CD4-positive, alpha-beta T cell (primary cell): Measurements from ENCODE around the gene DSE. TPM values are rescaled to one million over a fixed set of nuclear protein-coding genes. Genes with fewer than 3 reads are reported as not detected.
"Not testable (repeated sequence)": the region's sequence is repeated elsewhere in the genome, so short reads cannot be mapped to it uniquely, and the experiment has no call there.

Source experiments
- ATAC-seq: fragments of 200-7000 bp; cut with Tn5 transposase; one replicate; pipeline ENCODE4 v1.10.0; 2022; ENCODE audit warnings: mild to moderate bottlenecking; ENCODE audit not compliant: poor library complexity
- CTCF ChIA-PET: fragments of 350-600 bp; sonication (Branson Sonifier 250); formaldehyde crosslinking; loops from one replicate; lab custom pipeline; 2021; ENCODE audit warnings: antibody characterized with exemption, inconsistent platforms; lab: Charles Lee
- POLR2A ChIA-PET: fragments of 350-600 bp; sonication (Branson Sonifier 250); formaldehyde crosslinking; loops from one replicate; lab custom pipeline; 2021; ENCODE audit warnings: antibody characterized with exemption, inconsistent platforms; lab: Charles Lee
- DNase-seq, 14 experiments: peaks; one replicate each; pipeline ENCODE4 v3.0.0-alpha.2; 2013 to 2020; ENCODE audit warnings: mixed read lengths in 2 of 14
- H3K27ac ChIP-seq, 2 donors: one replicate each; pipeline versions ENCODE4 v1.5.1 to v1.7.0; 2013; ENCODE audit warnings: low read length in 2 of 2, low read depth in 1 of 2, mild to moderate bottlenecking in 1 of 2
- H3K27me3 ChIP-seq, 2 experiments: 1 replicate in 1 of 2; 2 replicates in 1 of 2; pipeline versions ENCODE4 v1.6.1 to v1.7.0; 2013; ENCODE audit warnings: low read length in 2 of 2, control low read depth in 1 of 2, mild to moderate bottlenecking in 1 of 2, moderate library complexity in 1 of 2; ENCODE audit not compliant: insufficient read depth in 2 of 2, control insufficient read depth in 1 of 2
- H3K36me3 ChIP-seq: one replicate; pipeline ENCODE4 v1.6.1; 2013; ENCODE audit warnings: low read length, control low read depth; ENCODE audit not compliant: insufficient read depth
- H3K4me1 ChIP-seq: one replicate; pipeline ENCODE4 v1.6.1; 2013; ENCODE audit warnings: low read length, control low read depth; ENCODE audit not compliant: insufficient read depth
- H3K4me3 ChIP-seq: one replicate; pipeline ENCODE4 v1.5.1; 2013; ENCODE audit warnings: mild to moderate bottlenecking, low read length, moderate library complexity
- H3K9me3 ChIP-seq, 2 experiments: 1 replicate in 1 of 2; 2 replicates in 1 of 2; pipeline versions ENCODE4 v1.6.1 to v1.7.0; 2013; ENCODE audit warnings: low read length in 2 of 2, mild to moderate bottlenecking in 2 of 2, control low read depth in 1 of 2, moderate library complexity in 1 of 2; ENCODE audit not compliant: control insufficient read depth in 1 of 2, insufficient read depth in 1 of 2
- H3K27ac Mint-ChIP-seq: one replicate; pipeline ENCODE4 v1.8.0; 2020; ENCODE audit warnings: mixed read lengths
- H3K27me3 Mint-ChIP-seq: one replicate; pipeline ENCODE4 v1.8.0; 2021; ENCODE audit warnings: mixed read lengths
- H3K36me3 Mint-ChIP-seq: one replicate; pipeline ENCODE4 v1.8.0; 2021; ENCODE audit warnings: low read depth, mixed read lengths
- H3K4me1 Mint-ChIP-seq: one replicate; pipeline ENCODE4 v1.8.0; 2021; ENCODE audit warnings: low read depth, mixed read lengths
- H3K4me3 Mint-ChIP-seq: one replicate; pipeline ENCODE4 v1.8.0; 2020; ENCODE audit warnings: mild to moderate bottlenecking, mixed read lengths
- H3K9me3 Mint-ChIP-seq: one replicate; pipeline ENCODE4 v1.8.0; 2020; ENCODE audit warnings: mixed read lengths
- intact Hi-C, 2 experiments: fragments of 100-400 bp; cut with DNase I in 1 of 2; cut with micrococcal nuclease in 1 of 2; formaldehyde crosslinking; loops; one replicate each; pipeline versions ENCODE4 v1.15.1 to v1.9.0; 2023 to 2025; cut with DNase I, micrococcal nuclease
- polyA plus RNA-seq, 2 donors: library from polyadenylated mRNA; unstranded; fragments of 120-200 nt; gene quantifications; one replicate each; pipeline ENCODE4 v1.2.1, GENCODE V29; 2013
- total RNA-seq, 174 experiments: library from RNA in 2 of 174; stranded (reverse) in 2 of 174; gene quantifications; one replicate each; pipeline ENCODE4 v1.2.3 and lab custom pipeline; 2021 to 2026
- TF ChIP-seq, protein P1 (sequence below): fragments of 200-600 bp; IDR thresholded peaks from one replicate; pipeline ENCODE4 v1.8.0; 2022; ENCODE audit warnings: antibody characterized with exemption, mild to moderate bottlenecking

DSE gene
- total RNA-seq (1 to 10 TPM; 7.5 to 8.0 TPM), total RNA-seq (lab: John Stamatoyannopoulos, UW) (4.1 to 44.9 (median 15.2) reads per million in 172 experiments)
- 7.0 TPM for polyA plus RNA-seq (2013, experiment 1 of 2)
- polyA plus RNA-seq (2013, experiment 2 of 2): 9.9 TPM

DNA sequence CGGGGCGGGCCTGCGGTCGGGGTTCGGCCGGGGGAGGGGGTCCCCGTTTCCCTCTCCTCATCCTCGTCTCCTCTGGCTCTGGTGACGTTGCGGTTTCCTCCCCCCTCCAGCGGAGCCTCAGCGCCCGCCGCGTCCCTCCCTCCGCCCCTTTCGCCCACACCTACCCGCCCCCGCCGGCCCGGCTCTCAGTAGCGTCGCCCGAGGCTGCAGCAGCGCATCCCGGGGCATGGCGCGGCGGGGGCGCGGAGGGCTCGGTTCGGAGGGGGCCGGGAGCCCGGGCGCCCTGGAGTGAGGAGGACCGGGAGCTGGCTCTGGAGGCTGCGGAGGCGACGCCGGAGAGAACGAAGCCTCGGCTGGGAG is at the start of gene DSE:
DSE (plus strand) TSS at position 188 of the 360 bp plus-strand sequence. CDS start 28,304 bp downstream, outside the sequence.
- intact Hi-C loops: no loop called here
- Histone ChIP-seq H3K4me3 (peak within 1 kb of the TSS; percentile 71), H3K9me3 (no peaks in the 10 kb centered on the region), H3K4me1 (peaks cover 25% of the 10 kb centered on the region), H3K36me3 (no peaks in the 10 kb centered on the region), H3K27ac (no peak within 1 kb of the TSS), H3K27me3 (peaks cover 0 to 13% of the 10 kb centered on the region in 2 experiments)
- H3K36me3 Mint-ChIP-seq: no peaks in the 10 kb centered on the region
- H3K27ac Mint-ChIP-seq: no peak within 1 kb of the TSS
- peaks cover 17% of the 10 kb centered on the region for H3K4me1 Mint-ChIP-seq
- no peaks in the 10 kb centered on the region for H3K9me3 Mint-ChIP-seq
- ATAC-seq: peak; percentile 81
- ChIA-PET POLR2A (interaction anchor here (1.2 kb wide), 2 partner anchors 22 to 201 kb away, joined by 3 to 5 read pairs; partner anchors contain the start of gene RWDD1), CTCF (no interaction called here)
- H3K4me3 Mint-ChIP-seq: peak within 1 kb of the TSS; percentile 95
- DNase-seq: peak; percentile 21 to 89 (median 50)
- peaks cover 20% of the 10 kb centered on the region for H3K27me3 Mint-ChIP-seq
- TF ChIP-seq, protein P1, sequence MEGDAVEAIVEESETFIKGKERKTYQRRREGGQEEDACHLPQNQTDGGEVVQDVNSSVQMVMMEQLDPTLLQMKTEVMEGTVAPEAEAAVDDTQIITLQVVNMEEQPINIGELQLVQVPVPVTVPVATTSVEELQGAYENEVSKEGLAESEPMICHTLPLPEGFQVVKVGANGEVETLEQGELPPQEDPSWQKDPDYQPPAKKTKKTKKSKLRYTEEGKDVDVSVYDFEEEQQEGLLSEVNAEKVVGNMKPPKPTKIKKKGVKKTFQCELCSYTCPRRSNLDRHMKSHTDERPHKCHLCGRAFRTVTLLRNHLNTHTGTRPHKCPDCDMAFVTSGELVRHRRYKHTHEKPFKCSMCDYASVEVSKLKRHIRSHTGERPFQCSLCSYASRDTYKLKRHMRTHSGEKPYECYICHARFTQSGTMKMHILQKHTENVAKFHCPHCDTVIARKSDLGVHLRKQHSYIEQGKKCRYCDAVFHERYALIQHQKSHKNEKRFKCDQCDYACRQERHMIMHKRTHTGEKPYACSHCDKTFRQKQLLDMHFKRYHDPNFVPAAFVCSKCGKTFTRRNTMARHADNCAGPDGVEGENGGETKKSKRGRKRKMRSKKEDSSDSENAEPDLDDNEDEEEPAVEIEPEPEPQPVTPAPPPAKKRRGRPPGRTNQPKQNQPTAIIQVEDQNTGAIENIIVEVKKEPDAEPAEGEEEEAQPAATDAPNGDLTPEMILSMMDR: no peak

DNA sequence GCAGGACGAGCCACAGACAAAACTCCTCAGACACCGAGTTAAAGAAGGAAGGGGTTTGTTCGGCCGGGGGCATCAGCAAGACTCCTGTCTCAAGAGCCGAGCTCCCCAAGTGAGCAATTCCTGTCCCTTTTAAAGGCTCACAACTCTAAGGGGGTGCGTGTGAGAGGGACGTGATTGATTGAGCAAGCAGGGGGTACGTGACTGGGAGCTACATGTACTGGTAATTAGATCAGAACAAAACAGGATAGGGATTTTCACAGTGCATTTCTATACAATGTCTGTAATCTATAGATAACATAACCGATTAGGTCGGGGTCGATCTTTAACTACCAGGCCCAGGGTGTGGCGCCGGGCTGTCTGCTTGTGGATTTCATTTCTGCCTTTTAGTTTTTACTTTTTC is 48.8 kb upstream of the DSE start:
- CTCF ChIA-PET, H3K27me3 ChIP-seq, H3K27ac ChIP-seq, POLR2A ChIA-PET, H3K9me3 ChIP-seq, H3K27me3 Mint-ChIP-seq, H3K4me3 ChIP-seq, ATAC-seq, H3K27ac Mint-ChIP-seq, intact Hi-C loops, H3K4me3 Mint-ChIP-seq, H3K9me3 Mint-ChIP-seq, H3K4me1 Mint-ChIP-seq, DNase-seq, H3K4me1 ChIP-seq, H3K36me3 Mint-ChIP-seq, H3K36me3 ChIP-seq: not testable (repeated sequence)

DNA sequence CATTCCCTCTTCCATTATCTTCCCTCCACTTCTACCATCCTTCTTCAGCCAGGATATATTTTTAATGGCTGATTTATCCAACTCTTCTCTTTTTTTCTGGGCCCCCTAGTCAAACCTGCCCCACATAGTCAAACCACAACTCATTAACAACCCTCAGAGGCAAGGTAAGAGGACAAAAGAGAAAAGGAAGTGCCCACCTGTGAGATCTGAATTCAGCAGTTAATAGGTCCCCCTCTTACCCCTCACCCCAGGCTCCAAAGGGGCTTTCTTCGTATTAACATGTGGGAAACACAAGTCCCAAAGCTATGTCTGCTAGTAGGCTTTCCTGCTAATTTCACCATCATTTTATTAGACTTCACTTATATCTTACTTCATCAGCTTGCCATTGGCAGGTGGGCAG is 46.9 kb upstream of the DSE start:
- H3K9me3 ChIP-seq: no peaks in the 10 kb centered on the region
- CTCF ChIA-PET: no interaction called here
- DNase-seq (no peak), ATAC-seq (no peak)
- POLR2A ChIA-PET: no interaction called here
- Mint-ChIP-seq H3K9me3 (no peaks in the 10 kb centered on the region), H3K27ac (no peak overlapping the region), H3K36me3 (no peaks in the 10 kb centered on the region), H3K4me3 (no peak overlapping the region), H3K27me3 (no peaks in the 10 kb centered on the region), H3K4me1 (no peaks in the 10 kb centered on the region)
- H3K27ac ChIP-seq: no peak overlapping the region
- intact Hi-C loops: no loop called here
- H3K4me1 ChIP-seq: no peaks in the 10 kb centered on the region
- no peak overlapping the region for H3K4me3 ChIP-seq
- no peaks in the 10 kb centered on the region for H3K36me3 ChIP-seq
- no peaks in the 10 kb centered on the region for H3K27me3 ChIP-seq
- TF ChIP-seq, protein P1: no peak

DNA sequence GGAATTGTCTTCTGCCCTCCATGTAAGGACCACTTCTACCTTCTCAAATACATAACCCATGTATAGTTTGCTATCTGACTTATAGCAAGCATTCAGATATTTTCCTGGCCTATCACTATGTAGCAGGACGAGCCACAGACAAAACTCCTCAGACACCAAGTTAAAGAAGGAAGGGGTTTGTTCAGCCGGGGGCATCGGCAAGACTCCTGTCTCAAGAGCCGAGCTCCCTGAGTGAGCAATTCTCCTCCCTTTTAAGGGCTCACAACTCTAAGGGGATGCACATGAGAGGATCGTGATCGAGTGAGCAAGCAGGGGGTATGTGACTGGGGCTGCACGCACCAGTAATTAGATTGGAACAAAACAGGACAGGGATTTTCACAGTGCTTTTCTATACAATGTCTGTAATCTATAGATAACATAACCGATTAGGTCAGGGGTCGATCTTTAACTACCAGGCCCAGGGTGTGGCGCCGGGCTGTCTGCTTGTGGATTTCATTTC is 45.1 kb upstream of the DSE start:
- H3K27me3 Mint-ChIP-seq, POLR2A ChIA-PET, H3K27ac ChIP-seq, H3K9me3 ChIP-seq, intact Hi-C loops, DNase-seq, H3K9me3 Mint-ChIP-seq, H3K4me3 Mint-ChIP-seq, H3K4me1 Mint-ChIP-seq, CTCF ChIA-PET, ATAC-seq, H3K36me3 ChIP-seq, H3K27ac Mint-ChIP-seq, H3K36me3 Mint-ChIP-seq, H3K27me3 ChIP-seq, H3K4me1 ChIP-seq, H3K4me3 ChIP-seq: not testable (repeated sequence)
